H9 (cell line): ENCODE results near the gene ARL16. TPM values are rescaled to one million over a fixed set of nuclear protein-coding genes. Genes with fewer than 3 reads are reported as not detected.
A peak's percentile ranks its signal among the peaks of the same experiment; 100 is the strongest.

Experiments used
- DNase-seq: peaks from one replicate; pipeline ENCODE4 v3.0.0-alpha.2; 2017
- H2AFZ ChIP-seq: one replicate; pipeline ENCODE4 v1.6.1; 2013; ENCODE audit warnings: mild to moderate bottlenecking, low read length, control low read depth, moderate library complexity
- H2AK5ac ChIP-seq: 2 replicates; pipeline ENCODE4 v1.6.1; 2013; ENCODE audit warnings: low read length, control low read depth, mixed read lengths; ENCODE audit not compliant: insufficient read length
- H2BK120ac ChIP-seq: one replicate; pipeline ENCODE4 v1.6.1; 2013; ENCODE audit warnings: low read depth, mild to moderate bottlenecking, low read length, control low read depth, inconsistent platforms; ENCODE audit not compliant: poor library complexity, severe bottlenecking
- H2BK12ac ChIP-seq: 2 replicates; pipeline ENCODE4 v1.6.1; 2013; ENCODE audit warnings: low read length, control low read depth, mixed read lengths, low read depth; ENCODE audit not compliant: insufficient read length
- H2BK15ac ChIP-seq: 2 replicates; pipeline ENCODE4 v1.6.1; 2013; ENCODE audit warnings: low read depth, low read length, control low read depth
- H2BK20ac ChIP-seq: one replicate; pipeline ENCODE4 v1.6.1; 2013; ENCODE audit warnings: low read depth, mild to moderate bottlenecking, low read length, control low read depth, inconsistent platforms; ENCODE audit not compliant: poor library complexity, severe bottlenecking
- H2BK5ac ChIP-seq: 2 replicates; pipeline ENCODE4 v1.6.1; 2013; ENCODE audit warnings: low read length, control low read depth, mixed read lengths; ENCODE audit not compliant: insufficient read length
- H3K14ac ChIP-seq: 2 replicates; pipeline ENCODE4 v1.6.1; 2013; ENCODE audit warnings: low read length, control low read depth; ENCODE audit not compliant: insufficient read depth
- H3K18ac ChIP-seq: 2 replicates; pipeline ENCODE4 v1.6.1; 2013; ENCODE audit warnings: low read depth, mild to moderate bottlenecking, mixed read lengths, low read length, control low read depth; ENCODE audit not compliant: insufficient read length
- H3K23ac ChIP-seq: 2 replicates; pipeline ENCODE4 v1.6.1; 2013; ENCODE audit warnings: low read length, control low read depth, mixed read lengths, low read depth; ENCODE audit not compliant: insufficient read length
- H3K23me2 ChIP-seq: 2 replicates; pipeline ENCODE4 v1.6.1; 2013; ENCODE audit warnings: low read depth, mild to moderate bottlenecking, mixed read lengths, low read length, control low read depth; ENCODE audit not compliant: insufficient read length, poor library complexity, severe bottlenecking
- H3K27ac ChIP-seq: 2 replicates; pipeline ENCODE4 v1.5.1; 2013; ENCODE audit warnings: low read length, control low read depth, mixed read lengths, low read depth; ENCODE audit not compliant: insufficient read length
- H3K27me3 ChIP-seq: 2 replicates; pipeline ENCODE4 v1.6.1; 2013; ENCODE audit warnings: low read length, control low read depth, inconsistent platforms; ENCODE audit not compliant: insufficient read depth
- H3K4ac ChIP-seq: 2 replicates; pipeline ENCODE4 v1.6.1; 2013; ENCODE audit warnings: low read depth, mild to moderate bottlenecking, control low read depth, inconsistent platforms, low read length, moderate library complexity
- H3K4me1 ChIP-seq: 2 replicates; pipeline ENCODE4 v1.6.1; 2013; ENCODE audit warnings: low read length, control low read depth, inconsistent platforms; ENCODE audit not compliant: insufficient read depth
- H3K4me2 ChIP-seq: 2 replicates; pipeline ENCODE4 v1.6.1; 2013; ENCODE audit warnings: low read length, control low read depth, mixed read lengths; ENCODE audit not compliant: insufficient read length, insufficient read depth
- H3K56ac ChIP-seq: 2 replicates; pipeline ENCODE4 v1.6.1; 2013; ENCODE audit warnings: low read depth, mild to moderate bottlenecking, mixed read lengths, low read length, control low read depth; ENCODE audit not compliant: insufficient read length
- H3K79me1 ChIP-seq: 2 replicates; pipeline ENCODE4 v1.6.1; 2013; ENCODE audit warnings: low read depth, mild to moderate bottlenecking, moderate library complexity, low read length, control low read depth, inconsistent platforms; ENCODE audit not compliant: insufficient read depth, poor library complexity, severe bottlenecking
- H3K79me2 ChIP-seq: 2 replicates; pipeline ENCODE4 v1.6.1; 2013; ENCODE audit warnings: low read length, control low read depth, inconsistent platforms; ENCODE audit not compliant: insufficient read depth
- H3K9ac ChIP-seq: 2 replicates; pipeline ENCODE4 v1.6.1; 2013; ENCODE audit warnings: low read length, control low read depth, mixed read lengths; ENCODE audit not compliant: insufficient read length; ENCODE audit errors: extremely low read depth
- H3K9me3 ChIP-seq: one replicate; pipeline ENCODE4 v1.6.1; 2013; ENCODE audit warnings: low read depth, low read length, inconsistent platforms; ENCODE audit not compliant: control insufficient read depth
- H3T11ph ChIP-seq: one replicate; pipeline ENCODE4 v1.6.1; 2013; ENCODE audit warnings: mild to moderate bottlenecking, low read length, control low read depth, inconsistent platforms
- H4K20me1 ChIP-seq: one replicate; pipeline ENCODE4 v1.6.1; 2013; ENCODE audit not compliant: control insufficient read depth, insufficient read length, insufficient read depth
- H4K5ac ChIP-seq: 2 replicates; pipeline ENCODE4 v1.6.1; 2013; ENCODE audit warnings: low read depth, mild to moderate bottlenecking, mixed read lengths, low read length, control low read depth; ENCODE audit not compliant: insufficient read length
- H4K8ac ChIP-seq: replicated peaks from 2 replicates; pipeline ENCODE4 v1.6.1; 2013; ENCODE audit warnings: low read length, control low read depth, mixed read lengths, low read depth; ENCODE audit not compliant: insufficient read length
- H4K91ac ChIP-seq: 2 replicates; pipeline ENCODE4 v1.6.1; 2013; ENCODE audit warnings: low read depth, mild to moderate bottlenecking, moderate library complexity, mixed read lengths, low read length, control low read depth; ENCODE audit not compliant: insufficient read length
- H3K27ac Mint-ChIP-seq, 3 experiments: 2 replicates in 2 of 3; 3 replicates in 1 of 3; pipeline ENCODE4 v1.8.0; 2020 to 2021; ENCODE audit warnings: mixed read lengths in 3 of 3, mild to moderate bottlenecking in 1 of 3, moderate library complexity in 1 of 3
- H3K27me3 Mint-ChIP-seq: 2 replicates; pipeline ENCODE4 v1.8.0; 2021; ENCODE audit warnings: low read depth, mild to moderate bottlenecking, moderate library complexity, mixed read lengths
- H3K36me3 Mint-ChIP-seq, 3 experiments: 2 replicates in 2 of 3; 3 replicates in 1 of 3; pipeline ENCODE4 v1.8.0; 2020 to 2021; ENCODE audit warnings: low read depth in 3 of 3, mixed read lengths in 3 of 3; ENCODE audit not compliant: insufficient read depth in 1 of 3
- H3K4me1 Mint-ChIP-seq, 2 experiments: 2 replicates each; pipeline ENCODE4 v1.8.0; 2020; ENCODE audit warnings: mixed read lengths in 2 of 2
- H3K4me3 Mint-ChIP-seq, 2 experiments: 2 replicates in 1 of 2; 3 replicates in 1 of 2; pipeline ENCODE4 v1.8.0; 2020 to 2021; ENCODE audit warnings: mild to moderate bottlenecking in 2 of 2, mixed read lengths in 2 of 2, moderate library complexity in 1 of 2
- H3K9me3 Mint-ChIP-seq, 2 experiments: 2 replicates in 1 of 2; 3 replicates in 1 of 2; pipeline ENCODE4 v1.8.0; 2020; ENCODE audit warnings: mild to moderate bottlenecking in 2 of 2, mixed read lengths in 2 of 2, moderate library complexity in 1 of 2
- CTCF ChIP-seq: fragments of 200-600 bp; sonication (generic); conservative IDR thresholded peaks from 3 replicates; pipeline ENCODE4 v1.8.0; 2021; ENCODE audit warnings: antibody characterized with exemption, mild to moderate bottlenecking
- WGBS: extraction: QIAGEN DNeasy Blood & Tissue Kit; methylation state at CpG from one replicate; pipeline ENCODE4 v1.1.7; 2013; ENCODE audit warnings: missing lambda C conversion rate, low lambda C conversion rate, mixed read lengths; ENCODE audit not compliant: insufficient read length; ENCODE audit errors: extremely low coverage; 5-methylcytosine and 5-hydroxymethylcytosine counted together
- total RNA-seq: library from RNA; stranded (reverse); gene quantifications from 2 replicates; pipeline ENCODE4 v1.2.1, GENCODE V29; 2021

Gene ARL16
- total RNA-seq, 1 experiment from 2014 or later: 58.6 TPM

GRCh38 chr17:81644976-81645952 is 38.3 kb downstream of the ARL16 start:
- H3K56ac ChIP-seq: no peak overlapping the region
- H3K14ac ChIP-seq: no peak overlapping the region
- no peak overlapping the region for H4K8ac ChIP-seq
- no peak overlapping the region for H3T11ph ChIP-seq
- no peak overlapping the region for H2AFZ ChIP-seq
- no peak overlapping the region for H2BK120ac ChIP-seq
- peaks cover 3 to 4% of the 10 kb centered on the region in 2 experiments; a peak in 2 of 4 replicates for H3K4me1 Mint-ChIP-seq
- H4K5ac ChIP-seq: no peak overlapping the region
- no peak for DNase-seq
- H3K36me3 Mint-ChIP-seq: no peaks in the 10 kb centered on the region
- H3K27me3 Mint-ChIP-seq: no peaks in the 10 kb centered on the region; the same call in 1 of the 2 replicates
- no peaks in the 10 kb centered on the region for H3K79me1 ChIP-seq
- H2BK15ac ChIP-seq: no peak overlapping the region
- H3K18ac ChIP-seq: no peak overlapping the region
- no peak overlapping the region for H3K9ac ChIP-seq
- no peaks in the 10 kb centered on the region; the same call in 1 of the 2 replicates for H3K27me3 ChIP-seq
- no peak overlapping the region for H3K4me2 ChIP-seq
- peak overlapping the region in 1 of 3 experiments; percentile 91; a peak in 2 of 7 replicates for H3K27ac Mint-ChIP-seq
- H3K27ac ChIP-seq: no peak overlapping the region
- no CpG with 5 or more reads among the region's 29 CpGs for WGBS
- no peak overlapping the region for H4K91ac ChIP-seq
- H3K9me3 Mint-ChIP-seq: no peaks in the 10 kb centered on the region; a peak in 1 of 5 replicates
- no peak overlapping the region for H2BK20ac ChIP-seq
- no peak for TF ChIP-seq CTCF
- H3K9me3 ChIP-seq: no peaks in the 10 kb centered on the region
- H3K4ac ChIP-seq: no peak overlapping the region
- H3K4me3 Mint-ChIP-seq: no peak overlapping the region
- H3K4me1 ChIP-seq: no peaks in the 10 kb centered on the region
- no peak overlapping the region for H3K23ac ChIP-seq
- H2BK5ac ChIP-seq: no peak overlapping the region
- H4K20me1 ChIP-seq: no peaks in the 10 kb centered on the region
- no peaks in the 10 kb centered on the region for H3K79me2 ChIP-seq
- H3K23me2 ChIP-seq: no peaks in the 10 kb centered on the region
- no peak overlapping the region for H2BK12ac ChIP-seq
- no peak overlapping the region for H2AK5ac ChIP-seq
